ENCODE data around the gene ADARB2.

Gene ADARB2

DNA sequence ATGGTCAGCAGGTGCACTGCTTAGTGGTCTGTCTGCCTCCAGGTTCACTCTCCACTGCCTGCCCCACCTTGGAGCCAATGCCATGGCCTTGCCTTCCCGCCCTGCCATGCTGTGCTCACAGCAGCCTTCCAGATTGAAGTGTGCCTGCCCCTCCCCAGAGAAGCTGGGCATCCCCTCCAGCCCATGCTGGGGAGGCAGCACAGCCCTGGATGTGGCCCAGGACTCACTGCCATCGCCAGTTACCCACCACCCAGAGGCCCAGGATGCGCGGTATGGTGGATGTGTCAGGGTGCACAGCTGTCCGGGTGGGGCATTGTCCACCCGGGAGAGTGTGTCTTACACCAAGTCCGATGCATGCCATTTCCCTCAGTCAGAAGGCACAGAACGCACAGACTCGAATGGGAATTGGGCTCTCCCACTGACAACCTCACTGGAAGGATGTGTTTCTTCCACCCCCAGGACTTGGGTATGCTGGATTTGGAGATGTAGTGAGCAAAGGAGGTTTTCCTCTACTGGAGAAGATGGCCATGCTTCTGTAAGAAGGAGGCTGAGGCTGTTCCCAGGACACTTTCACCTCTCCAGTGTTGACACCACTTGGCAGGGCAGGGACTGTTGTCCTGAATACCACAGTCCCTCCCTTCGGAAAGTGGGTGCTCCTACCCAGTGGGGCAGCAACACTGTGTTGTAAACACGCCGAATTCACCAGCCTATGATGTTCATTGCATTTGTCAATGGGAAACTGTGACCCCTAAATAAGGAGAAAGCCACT is 122.0 kb downstream of the ADARB2 start (continued):
- TF ChIP-seq ZNF292 (tag by site-specific recombination; IDR thresholded peaks at IDR 0.05; ENCODE audit: borderline replicate concordance, low read depth) = no peak

DNA sequence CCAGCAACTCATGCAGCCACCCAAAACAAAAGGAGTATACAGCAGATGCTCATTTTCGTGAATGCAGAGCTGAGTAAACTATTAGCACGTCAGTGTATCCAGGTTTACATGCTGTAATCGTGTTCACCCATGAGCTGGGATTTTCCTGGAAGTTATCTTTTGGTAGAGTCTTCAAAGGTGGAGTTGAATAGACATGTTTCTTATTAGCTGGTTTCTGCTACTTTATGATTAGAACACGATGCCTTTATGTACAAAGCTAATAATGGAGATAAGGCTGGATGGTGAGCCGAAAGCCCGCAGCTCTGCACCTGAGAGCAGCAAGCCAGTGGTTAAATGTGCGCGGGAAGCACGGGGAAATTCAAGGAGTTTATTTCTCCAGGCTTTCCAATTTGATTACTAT is 123.8 kb downstream of the ADARB2 start:
- Histone ChIP-seq H3K27ac (ENCODE audit: extremely low read depth, low read depth, low read length) (no peak overlapping the region), H3K4me1 (ENCODE audit: control insufficient read depth, insufficient read depth, low read length) (no peaks in the 10 kb centered on the region), H3K4me3 (ENCODE audit: low read depth, low read length) (no peak overlapping the region), H3K9me3 (ENCODE audit: control insufficient read depth, insufficient read depth, low read depth, low read length) (no peaks in the 10 kb centered on the region), H3K36me3 (ENCODE audit: control insufficient read depth in 2 of 2, insufficient read depth in 1 of 2, low read length in 2 of 2) (no peaks in the 10 kb centered on the region)
- no peak for TF ChIP-seq ZNF791 (tag by site-specific recombination; IDR thresholded peaks at IDR 0.05)
- no peak for TF ChIP-seq ZNF2 (tag by site-specific recombination; IDR thresholded peaks at IDR 0.05)
- TF ChIP-seq PRDM1 (tag by site-specific recombination; IDR thresholded peaks at IDR 0.05) = no peak
- TF ChIP-seq SP2 (tag by site-specific recombination; IDR thresholded peaks at IDR 0.05) = no peak
- no peak for TF ChIP-seq MYNN (tag by site-specific recombination; IDR thresholded peaks at IDR 0.05; ENCODE audit: borderline replicate concordance)
- TF ChIP-seq ZNF266 (tag by site-specific recombination; IDR thresholded peaks at IDR 0.05; ENCODE audit: low read depth) = no peak
- TF ChIP-seq, protein P1, sequence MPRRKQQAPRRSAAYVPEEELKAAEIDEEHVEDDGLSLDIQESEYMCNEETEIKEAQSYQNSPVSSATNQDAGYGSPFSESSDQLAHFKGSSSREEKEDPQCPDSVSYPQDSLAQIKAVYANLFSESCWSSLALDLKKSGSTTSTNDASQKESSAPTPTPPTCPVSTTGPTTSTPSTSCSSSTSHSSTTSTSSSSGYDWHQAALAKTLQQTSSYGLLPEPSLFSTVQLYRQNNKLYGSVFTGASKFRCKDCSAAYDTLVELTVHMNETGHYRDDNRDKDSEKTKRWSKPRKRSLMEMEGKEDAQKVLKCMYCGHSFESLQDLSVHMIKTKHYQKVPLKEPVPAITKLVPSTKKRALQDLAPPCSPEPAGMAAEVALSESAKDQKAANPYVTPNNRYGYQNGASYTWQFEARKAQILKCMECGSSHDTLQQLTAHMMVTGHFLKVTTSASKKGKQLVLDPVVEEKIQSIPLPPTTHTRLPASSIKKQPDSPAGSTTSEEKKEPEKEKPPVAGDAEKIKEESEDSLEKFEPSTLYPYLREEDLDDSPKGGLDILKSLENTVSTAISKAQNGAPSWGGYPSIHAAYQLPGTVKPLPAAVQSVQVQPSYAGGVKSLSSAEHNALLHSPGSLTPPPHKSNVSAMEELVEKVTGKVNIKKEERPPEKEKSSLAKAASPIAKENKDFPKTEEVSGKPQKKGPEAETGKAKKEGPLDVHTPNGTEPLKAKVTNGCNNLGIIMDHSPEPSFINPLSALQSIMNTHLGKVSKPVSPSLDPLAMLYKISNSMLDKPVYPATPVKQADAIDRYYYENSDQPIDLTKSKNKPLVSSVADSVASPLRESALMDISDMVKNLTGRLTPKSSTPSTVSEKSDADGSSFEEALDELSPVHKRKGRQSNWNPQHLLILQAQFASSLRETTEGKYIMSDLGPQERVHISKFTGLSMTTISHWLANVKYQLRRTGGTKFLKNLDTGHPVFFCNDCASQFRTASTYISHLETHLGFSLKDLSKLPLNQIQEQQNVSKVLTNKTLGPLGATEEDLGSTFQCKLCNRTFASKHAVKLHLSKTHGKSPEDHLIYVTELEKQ (tag by site-specific recombination; IDR thresholded peaks at IDR 0.05; ENCODE audit: borderline replicate concordance) = no peak
- no peak for TF ChIP-seq ZFP69B (tag by site-specific recombination; IDR thresholded peaks at IDR 0.05)
- TF ChIP-seq ZNF248 (tag by site-specific recombination; IDR thresholded peaks at IDR 0.05) = no peak
- no peak for TF ChIP-seq ZNF837 (tag by site-specific recombination; IDR thresholded peaks at IDR 0.05)
- TF ChIP-seq REPIN1 (tag by site-specific recombination; IDR thresholded peaks at IDR 0.05; ENCODE audit: low read depth) = no peak
- CTCF ChIA-PET = interaction anchor here (0.5 to 0.7 kb wide), 2 partner anchors 13 to 441 kb away, joined by 3 to 4 read pairs; no protein-coding TSS in a partner anchor
- POLR2A ChIA-PET = no interaction called here

DNA sequence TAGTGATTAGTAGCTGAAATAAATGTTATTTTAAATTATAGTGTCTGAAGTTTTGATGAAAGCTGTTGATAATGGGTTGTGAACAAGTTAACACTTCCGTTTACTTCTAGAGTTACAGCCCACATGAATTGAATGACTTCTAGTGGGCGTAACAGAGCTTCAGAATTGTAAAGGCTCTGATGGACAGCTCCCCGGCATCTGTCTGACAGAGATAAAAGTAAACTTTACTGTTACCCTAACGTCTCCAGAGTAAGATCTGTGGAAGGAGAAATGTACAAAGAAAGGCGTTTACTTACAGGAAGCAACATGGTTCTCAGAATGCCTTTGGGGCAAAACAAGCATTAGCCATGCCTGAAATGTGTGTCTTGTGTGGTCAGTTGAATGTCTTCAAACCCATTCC is 124.4 kb downstream of the ADARB2 start:
- ChIA-PET POLR2A (no interaction called here), CTCF (no interaction called here)
- Histone ChIP-seq H3K9me3 (ENCODE audit: control insufficient read depth, insufficient read depth, low read depth, low read length) (no peaks in the 10 kb centered on the region), H3K4me1 (ENCODE audit: control insufficient read depth, insufficient read depth, low read length) (no peaks in the 10 kb centered on the region), H3K4me3 (ENCODE audit: low read depth, low read length) (no peak overlapping the region), H3K36me3 (ENCODE audit: control insufficient read depth in 2 of 2, insufficient read depth in 1 of 2, low read length in 2 of 2) (no peaks in the 10 kb centered on the region), H3K27ac (ENCODE audit: extremely low read depth, low read depth, low read length) (no peak overlapping the region)
- TF ChIP-seq TCF7L2 (IDR thresholded peaks at IDR 0.05; ENCODE audit: borderline replicate concordance, low read depth, low read length) (peak; percentile 1; the same call in 1 of the 2 replicates), ZNF701 (tag by site-specific recombination; IDR thresholded peaks at IDR 0.05) (no peak), ZNF571 (tag by site-specific recombination; IDR thresholded peaks at IDR 0.05) (no peak), YY2 (tag by site-specific recombination; IDR thresholded peaks at IDR 0.05) (no peak)

DNA sequence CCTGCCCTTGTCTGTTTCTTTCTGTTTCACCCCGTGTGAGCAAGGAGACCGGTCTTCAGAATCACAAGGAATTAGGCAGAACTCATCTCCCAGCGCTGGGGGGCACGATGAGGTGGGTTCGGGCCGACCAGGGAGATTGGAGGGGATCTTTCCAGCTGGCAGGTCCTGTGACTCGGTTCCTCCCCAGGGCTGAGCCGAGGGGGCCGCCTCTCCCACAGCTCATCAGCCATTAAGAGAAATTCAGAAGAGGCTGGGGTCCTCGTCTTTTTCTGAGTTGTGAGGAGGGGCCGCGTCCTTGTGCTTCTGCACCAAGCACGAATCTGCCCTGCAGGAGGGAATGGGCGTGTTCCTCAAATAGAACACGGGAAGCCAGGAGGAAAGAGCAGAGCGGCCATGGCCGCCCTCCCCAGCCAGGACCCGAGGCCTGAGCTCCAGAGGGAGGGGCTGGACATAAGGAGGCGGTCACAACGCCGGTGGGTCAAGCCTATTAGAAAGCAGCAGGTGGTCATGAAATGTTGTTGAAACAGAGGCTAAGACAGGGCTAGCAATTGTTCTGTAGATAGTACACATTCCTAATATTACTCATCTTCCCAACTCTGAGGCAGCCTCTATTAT is 125.3 kb downstream of the ADARB2 start:
- ChIA-PET CTCF (interaction anchor here (0.6 kb wide), 2 partner anchors 9 to 106 kb away, joined by 4 to 8 read pairs; no protein-coding TSS in a partner anchor), POLR2A (no interaction called here)
- H3K36me3 ChIP-seq (ENCODE audit: control insufficient read depth in 2 of 2, insufficient read depth in 1 of 2, low read length in 2 of 2) = no peaks in the 10 kb centered on the region
- no peaks in the 10 kb centered on the region for H3K9me3 ChIP-seq (ENCODE audit: control insufficient read depth, insufficient read depth, low read depth, low read length)
- H3K27ac ChIP-seq (ENCODE audit: extremely low read depth, low read depth, low read length) = no peak overlapping the region
- H3K4me3 ChIP-seq (ENCODE audit: low read depth, low read length) = no peak overlapping the region
- H3K4me1 ChIP-seq (ENCODE audit: control insufficient read depth, insufficient read depth, low read length) = no peaks in the 10 kb centered on the region
- TF ChIP-seq ZNF623 (tag by site-specific recombination; IDR thresholded peaks at IDR 0.05) = no peak
